GM21723 (cell line): ENCODE data around the gene GBA3.

ENCODE experiments used
- ATAC-seq: cut with Tn5 transposase; IDR thresholded peaks from one replicate; pipeline ENCODE4 v1.9.1; 2021; ENCODE audit warnings: mild to moderate bottlenecking, moderate library complexity; ENCODE audit not compliant: unreplicated experiment

GBA3 gene

GRCh38 chr4:22692736-22693135, at the start of gene GBA3:
Gene GBA3, plus strand, starts transcription at chr4:22692937.
- no peak for ATAC-seq

DNA sequence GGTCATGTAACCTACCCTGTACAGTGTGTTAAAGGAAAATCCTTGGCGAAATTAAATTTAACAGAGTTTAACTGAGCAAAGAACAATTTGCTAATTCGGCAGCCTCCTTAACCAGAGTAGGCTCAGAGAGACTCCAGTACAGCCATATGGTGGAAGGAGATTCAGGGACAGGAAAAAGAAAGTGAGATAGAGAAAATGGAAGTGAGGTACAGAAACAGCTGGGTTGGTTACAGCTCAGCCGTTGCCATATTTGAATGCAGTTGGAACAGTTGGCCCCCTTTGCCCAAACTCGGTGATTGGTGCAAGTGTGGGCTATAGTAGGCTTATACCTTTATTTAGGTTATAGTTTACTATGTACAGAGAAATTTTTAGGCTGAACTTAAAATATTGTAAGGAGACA, 48.8 kb upstream of the GBA3 start:
- no peak for ATAC-seq

GRCh38 chr4:22645481-22646182, 47.1 kb upstream of the GBA3 start:
- no peak for ATAC-seq

GRCh38 chr4:22648996-22649395, 43.7 kb upstream of the GBA3 start:
- no peak for ATAC-seq

DNA sequence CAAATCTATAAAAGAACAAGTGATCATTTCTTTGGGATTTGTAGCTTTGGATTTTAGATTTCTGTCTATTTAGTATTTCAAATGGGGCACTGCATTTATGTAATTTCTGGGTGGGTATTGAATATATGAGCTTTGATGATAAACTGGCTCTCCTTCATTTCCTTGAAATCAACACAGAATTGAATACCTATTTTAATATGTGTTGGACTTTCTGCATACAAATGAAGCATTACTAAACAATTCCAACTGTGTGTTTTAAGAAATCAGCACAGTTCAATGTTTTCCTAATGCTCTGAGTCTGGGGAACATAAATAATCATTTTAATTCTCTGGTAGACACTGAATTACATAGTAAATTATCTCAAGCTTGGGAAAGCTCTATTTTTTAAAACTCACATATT, 42.0 kb upstream of the GBA3 start:
- no peak for ATAC-seq

DNA sequence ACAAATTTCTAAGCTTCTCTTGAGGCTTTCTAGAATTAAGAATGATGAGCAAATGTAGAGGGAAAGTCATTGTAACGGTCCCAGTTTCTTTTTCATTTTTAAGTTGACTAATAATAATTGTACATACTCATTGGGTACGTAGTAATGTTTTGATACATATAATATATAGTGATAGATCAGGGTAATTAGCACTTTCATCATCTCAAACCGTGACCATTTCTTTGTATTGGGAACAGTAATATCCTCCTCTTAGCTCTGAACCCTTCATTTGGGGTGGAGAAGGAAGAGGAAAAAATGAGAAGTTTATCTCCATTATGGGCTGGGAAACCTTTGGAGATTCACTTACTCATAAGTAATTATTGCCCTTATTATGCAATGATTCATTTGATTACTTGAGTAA, 39.0 kb upstream of the GBA3 start:
- ATAC-seq, result no peak

GRCh38 chr4:22661443-22661842, 31.3 kb upstream of the GBA3 start:
- ATAC-seq, result no peak

DNA sequence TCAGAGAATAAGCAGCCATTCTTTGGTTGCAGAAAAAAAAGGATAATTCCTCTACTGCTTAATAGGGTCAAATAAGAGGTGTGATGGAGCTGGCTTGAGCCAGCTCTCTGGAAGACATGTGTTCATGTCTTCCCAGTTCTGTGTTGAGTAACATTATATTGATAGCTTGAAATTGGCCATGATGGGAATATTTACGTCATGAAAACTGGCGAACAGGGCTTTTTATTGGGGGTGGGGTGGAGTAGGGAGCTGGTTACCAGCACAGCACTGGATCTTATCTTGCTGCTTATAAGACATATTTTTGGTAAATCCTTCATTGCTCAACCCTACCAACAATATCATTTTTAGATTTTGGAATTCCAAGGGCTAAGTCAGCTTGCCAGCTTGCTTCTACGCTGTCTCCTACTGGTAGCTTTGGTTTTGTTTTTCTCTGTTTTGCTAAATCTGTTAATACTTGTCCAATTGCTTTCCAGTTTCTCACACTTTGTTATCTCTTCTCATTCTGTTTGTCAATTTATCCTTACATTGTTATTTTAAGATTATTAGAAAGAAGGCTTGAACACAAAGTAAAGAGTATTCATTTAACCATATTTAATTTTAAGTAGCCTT, 25.3 kb upstream of the GBA3 start:
- no peak for ATAC-seq

GRCh38 chr4:22668301-22668700, 24.4 kb upstream of the GBA3 start:
- ATAC-seq, result no peak

DNA sequence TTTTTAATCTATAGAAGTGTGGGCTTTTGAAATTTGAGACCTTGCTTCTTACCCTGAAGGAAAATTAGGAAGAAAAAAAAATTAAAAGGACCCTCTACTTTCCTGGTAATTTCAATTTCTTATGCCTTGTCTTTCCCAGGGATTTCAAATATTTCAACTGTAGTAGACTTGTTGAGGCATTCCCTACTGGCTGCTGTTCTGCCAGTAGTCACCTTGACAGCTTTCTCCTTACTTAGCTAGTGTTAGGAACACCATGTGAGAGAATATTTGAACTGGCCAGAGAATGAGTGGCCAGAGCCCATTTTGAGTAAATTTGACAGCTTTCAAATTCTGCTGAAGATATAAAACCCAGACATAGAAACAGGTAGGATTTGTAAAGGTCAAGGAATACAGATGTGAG, 24.0 kb upstream of the GBA3 start:
- no peak for ATAC-seq

GRCh38 chr4:22670956-22671355, 21.8 kb upstream of the GBA3 start:
- ATAC-seq, result no peak

- ATAC-seq, result no peak
Measured at GRCh38 chr4:22672519-22672918, 20.2 kb upstream of the GBA3 start.

- no peak for ATAC-seq
Measured at GRCh38 chr4:22672944-22673343, 19.8 kb upstream of the GBA3 start.

- ATAC-seq, result no peak
Measured at GRCh38 chr4:22674700-22675099, 18.0 kb upstream of the GBA3 start.

- ATAC-seq, result no peak
Measured at GRCh38 chr4:22676063-22676462, 16.7 kb upstream of the GBA3 start.

DNA sequence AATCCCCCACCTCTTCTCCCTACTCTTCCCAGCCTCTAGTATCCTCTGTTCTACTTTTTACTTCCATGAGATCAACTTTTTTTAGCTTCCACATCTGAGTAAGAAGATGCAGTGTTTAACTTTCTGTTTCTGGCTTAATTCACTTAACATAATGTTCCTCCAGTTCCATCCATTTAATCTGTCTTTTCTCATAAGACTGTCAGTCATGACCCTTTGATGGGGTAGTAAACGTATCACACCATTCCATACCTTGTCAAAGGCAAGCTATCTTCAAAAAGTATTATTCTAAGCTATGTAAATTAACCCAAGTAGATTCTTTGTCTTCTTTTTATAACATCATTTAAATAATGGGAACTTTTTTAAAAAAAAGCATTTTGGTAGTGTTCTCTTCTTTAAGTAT, 15.0 kb upstream of the GBA3 start:
- no peak for ATAC-seq

- no peak for ATAC-seq
Measured at GRCh38 chr4:22678940-22679854, 13.5 kb upstream of the GBA3 start.

GRCh38 chr4:22680065-22680642, 12.6 kb upstream of the GBA3 start:
- ATAC-seq, result no peak

GRCh38 chr4:22683726-22684125, 9.0 kb upstream of the GBA3 start:
- ATAC-seq, result no peak

DNA sequence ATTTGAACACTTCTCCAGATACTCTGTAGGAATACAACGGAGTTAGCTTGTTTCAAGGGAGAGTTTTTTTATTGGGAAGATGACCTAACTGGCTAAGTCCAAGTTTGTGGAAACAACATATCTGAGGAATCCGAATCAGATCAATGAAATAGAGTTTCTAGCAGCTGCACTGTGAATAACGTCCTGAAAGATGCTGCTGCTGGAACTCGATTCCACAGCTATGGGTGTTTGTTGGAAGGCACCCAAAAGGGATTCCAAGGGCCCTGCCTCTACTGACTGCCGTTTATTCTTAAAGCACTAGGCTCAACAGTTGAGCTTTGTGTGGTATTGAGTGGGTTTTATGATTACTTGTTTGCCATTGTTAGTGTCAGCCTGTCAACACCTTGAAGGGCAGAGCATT, 6.6 kb upstream of the GBA3 start:
- ATAC-seq, result no peak

GRCh38 chr4:22688236-22688635, 4.5 kb upstream of the GBA3 start:
- no peak for ATAC-seq

DNA sequence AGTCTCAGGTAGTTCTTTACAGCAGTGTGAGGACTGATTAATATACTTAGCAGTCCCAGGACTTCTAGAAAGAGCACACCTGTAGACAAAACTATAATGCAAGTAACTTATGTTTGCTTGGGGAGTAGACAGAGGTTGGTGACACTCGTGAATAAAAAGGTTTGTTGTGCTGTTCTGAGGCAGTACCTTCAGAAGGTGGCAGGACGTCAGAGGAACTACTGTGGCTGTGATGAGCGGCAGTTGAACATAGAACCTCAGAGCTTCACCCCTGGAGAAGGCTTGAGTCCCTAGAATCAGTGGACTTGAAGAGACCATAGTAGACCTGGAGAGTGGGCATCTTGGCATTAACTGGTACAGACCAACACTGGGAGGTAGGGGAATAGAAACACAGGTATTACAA, 3.3 kb upstream of the GBA3 start:
- no peak for ATAC-seq
